CD4-positive, alpha-beta T cell treated with Interleukin-17A for 1 hour (primary cell): Measurements from ENCODE around the gene ACADVL.

Experiments used
- DNase-seq: peaks from one replicate; pipeline ENCODE4 v3.0.0-alpha.2; 2020

The ACADVL gene

DNA sequence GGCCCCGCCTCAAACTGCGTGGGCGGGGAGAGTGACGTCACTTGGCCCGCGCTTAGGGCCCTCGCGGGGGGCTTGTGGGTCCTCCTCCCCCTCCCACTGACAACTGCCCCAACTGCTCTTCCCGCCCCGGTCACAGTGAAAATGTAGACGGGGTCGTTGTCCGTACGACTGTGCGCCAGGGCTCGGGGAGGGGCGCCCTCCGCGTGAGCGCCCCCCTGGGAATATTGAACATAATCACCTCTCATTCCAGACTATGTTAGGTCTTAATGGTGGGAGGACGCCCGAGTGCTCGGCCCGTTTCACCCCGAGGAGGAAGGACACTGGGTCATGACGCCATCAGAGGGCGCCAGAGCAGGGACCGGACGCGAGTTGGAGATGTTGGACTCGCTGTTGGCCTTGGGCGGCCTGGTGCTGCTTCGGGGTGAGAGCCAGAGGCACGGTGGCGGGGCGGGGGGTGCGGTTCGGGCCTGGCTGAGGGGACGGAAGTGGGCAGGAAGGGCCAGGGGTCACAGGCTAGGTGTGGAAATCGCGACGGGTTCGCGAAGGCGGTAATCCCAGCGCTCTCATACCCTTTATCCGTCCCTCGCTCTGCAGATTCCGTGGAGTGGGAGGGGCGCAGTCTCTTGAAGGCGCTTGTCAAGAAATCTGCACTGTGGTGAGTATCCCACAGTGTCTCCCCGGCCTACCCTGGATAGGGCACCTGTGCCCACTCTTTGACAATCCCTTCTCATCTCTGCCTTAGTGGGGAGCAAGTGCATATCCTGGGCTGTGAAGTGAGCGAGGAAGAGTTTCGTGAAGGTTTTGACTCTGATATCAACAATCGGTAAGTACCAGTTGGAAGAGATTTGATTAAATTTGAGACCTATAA is 32.7 kb downstream of the ACADVL start, which contains the start of gene ELP5:
Gene ELP5, plus strand, starts transcription at position 40 of the 868 bp plus-strand sequence. Its CDS starts 336 bp downstream, at position 376.
- peak; percentile 91 for DNase-seq

DNA sequence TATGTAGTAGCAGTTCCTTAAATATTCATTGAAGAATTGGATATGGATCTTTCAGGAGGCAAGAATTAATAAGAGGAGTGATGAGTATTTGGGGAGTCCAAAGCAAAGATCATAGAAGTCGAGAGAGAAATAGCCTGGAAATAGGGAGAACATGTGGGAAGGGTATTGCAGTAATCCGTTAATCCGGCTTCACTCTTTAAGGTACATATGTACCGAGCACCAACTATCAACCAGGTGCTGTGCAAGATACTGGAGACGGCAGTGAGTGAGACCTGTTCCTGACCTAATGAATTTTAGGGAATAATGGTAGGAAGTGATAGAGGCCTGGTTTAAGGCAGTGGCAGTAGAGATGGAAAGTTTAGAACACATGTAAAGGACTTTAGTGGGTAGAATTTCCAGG is 33.3 kb downstream of the ACADVL start:
- DNase-seq = no peak

DNA sequence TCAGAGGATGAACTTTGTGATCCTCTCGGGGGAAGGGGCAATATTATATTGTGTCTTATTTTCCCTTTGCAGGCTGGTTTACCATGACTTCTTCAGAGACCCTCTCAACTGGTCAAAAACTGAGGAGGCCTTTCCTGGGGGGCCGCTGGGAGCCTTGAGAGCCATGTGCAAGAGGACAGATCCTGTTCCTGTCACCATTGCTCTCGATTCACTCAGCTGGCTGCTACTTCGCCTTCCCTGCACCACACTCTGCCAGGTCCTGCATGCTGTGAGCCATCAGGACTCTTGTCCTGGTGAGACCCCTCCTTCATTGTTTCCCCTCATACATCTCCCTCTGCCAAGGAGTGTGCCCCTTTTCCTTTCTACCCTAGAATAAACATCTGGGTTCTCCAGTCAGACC is 34.8 kb downstream of the ACADVL start:
- no peak for DNase-seq

DNA sequence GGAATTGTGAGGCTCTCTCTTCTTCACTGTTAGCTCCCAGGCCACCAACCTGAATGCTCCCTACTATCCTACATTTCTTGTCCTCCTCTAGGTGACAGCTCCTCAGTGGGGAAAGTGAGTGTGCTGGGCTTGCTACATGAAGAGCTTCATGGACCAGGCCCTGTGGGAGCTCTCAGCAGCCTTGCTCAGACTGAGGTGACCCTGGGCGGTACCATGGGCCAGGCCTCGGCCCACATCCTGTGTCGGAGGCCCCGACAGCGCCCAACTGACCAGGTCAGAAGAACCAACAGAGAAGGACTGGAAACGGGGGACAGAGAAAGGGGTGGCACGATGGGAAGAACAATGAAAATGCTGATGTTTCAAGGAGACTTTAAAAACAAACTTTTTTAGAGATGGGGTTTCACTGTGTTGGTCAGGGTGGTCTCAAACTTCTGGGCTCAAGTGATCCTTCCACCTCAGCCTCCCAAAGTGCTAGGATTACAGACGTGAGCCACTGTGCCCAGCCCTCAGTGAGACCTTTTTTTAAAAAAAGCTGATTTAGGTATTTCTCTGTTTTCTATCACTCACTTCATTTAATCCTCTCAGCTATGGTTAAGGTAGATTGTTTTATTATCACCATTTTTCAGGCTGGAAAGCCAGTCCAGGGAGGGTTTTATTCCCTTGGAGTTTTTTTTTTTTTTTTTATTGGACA is 37.2 kb downstream of the ACADVL start:
- DNase-seq = no peak

DNA sequence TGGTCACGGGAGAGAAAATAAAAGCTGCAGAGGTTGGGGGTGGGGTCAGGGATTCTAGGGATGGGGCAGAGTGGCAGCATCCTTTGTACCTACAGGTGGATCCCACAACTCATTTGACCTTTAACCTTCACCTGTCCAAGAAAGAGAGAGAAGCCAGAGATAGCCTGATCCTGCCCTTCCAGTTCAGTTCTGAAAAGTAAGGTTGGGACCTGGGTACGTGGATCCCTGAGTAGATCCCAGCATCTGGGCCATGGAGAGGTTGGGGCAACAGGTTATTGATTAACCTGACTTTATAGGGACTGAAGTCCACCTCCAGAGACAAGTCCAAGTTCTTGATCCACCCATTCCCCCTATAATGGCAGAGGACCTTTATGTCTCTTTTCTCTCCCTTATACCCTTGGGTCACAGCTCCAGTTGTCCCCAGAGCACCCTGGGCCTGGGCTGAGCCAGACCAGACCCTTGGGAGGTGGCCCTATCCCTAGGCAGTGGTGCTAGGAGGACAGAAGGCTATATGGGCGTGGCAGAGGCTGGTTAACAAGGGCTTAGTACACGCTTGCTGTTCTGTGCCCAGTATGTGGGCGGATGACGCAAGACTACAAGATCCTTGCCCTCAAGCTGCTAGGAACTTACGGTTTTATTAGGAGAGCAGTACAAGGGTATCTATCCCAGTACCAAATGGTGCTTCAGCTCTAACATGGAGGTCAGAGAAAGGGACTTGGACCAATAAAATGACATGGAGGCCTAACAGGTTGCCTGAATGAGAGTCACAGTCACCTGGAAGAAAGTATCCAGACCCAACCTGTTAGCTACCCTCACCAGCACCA is 39.2 kb downstream of the ACADVL start:
- no peak for DNase-seq

DNA sequence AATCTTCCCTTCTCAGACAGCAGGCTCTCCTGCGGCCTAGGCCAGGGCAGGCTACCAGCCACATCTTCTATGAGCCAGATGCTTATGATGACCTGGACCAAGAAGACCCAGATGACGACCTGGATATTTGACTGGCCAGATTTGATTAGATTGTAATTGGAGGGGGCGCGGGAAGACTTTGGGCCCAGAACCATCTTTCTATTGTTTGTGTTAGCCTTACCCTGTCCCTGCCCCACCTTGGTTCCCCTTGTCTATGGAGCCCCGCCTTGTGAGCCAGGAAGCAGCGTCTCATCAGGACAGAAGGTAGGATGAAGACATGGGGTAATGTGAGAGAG is 39.8 kb downstream of the ACADVL start:
- DNase-seq = no peak

DNA sequence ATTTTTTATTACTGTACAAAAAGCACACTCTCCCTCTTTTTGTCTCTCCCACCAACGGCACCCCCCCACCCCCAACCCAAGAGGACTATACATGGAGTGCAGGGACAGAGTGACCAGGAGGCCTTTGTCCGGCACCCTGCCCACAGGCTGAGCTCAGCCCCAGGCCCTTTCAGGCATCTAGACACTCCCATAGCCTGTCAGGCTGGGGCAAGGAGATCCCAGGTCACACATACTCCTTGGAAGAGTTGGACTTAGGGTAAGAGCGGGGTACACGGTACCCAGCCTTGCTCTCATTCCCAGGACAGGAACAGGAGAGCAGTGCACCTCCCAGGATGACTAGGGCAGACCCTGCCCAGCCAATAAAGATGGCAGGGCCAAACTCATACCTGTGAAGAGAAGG is 40.4 kb downstream of the ACADVL start:
- no peak for DNase-seq

DNA sequence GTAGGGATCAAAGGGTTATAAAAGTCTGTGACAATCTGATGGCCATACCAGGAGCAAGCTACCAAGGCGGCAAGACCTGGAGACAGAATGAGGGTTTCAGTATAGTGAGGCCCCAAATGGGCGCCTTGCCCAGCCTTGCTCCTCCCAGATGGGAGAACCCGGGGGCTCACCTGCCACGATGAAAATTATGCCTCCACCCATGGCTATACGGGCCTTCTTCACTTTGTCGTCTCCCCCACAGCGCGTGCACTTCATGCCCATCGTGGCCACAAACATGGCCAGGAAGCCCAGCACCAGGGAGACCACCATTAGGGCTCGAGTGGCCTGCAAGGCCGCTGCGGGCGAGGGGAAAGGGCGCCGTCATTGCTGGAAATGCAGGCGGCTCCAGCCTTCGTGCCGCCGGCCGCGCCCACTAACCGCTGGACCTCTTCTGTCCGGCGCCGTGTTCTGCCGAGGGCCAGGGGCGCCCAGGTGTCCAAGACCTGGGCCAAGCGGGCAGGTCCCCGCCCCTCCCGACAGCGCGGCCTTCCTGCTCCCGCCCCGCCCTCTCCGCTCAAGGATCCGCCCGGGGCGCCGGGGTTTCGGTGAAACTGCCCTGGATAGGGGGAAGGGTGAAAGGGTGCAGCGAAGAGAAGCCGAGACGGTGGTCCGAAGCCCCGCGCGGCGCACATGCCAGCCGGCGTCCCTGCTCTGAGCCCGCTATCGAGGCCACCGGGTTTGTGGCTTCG is 41.1 kb downstream of the ACADVL start:
- peak; percentile 39 for DNase-seq

DNA sequence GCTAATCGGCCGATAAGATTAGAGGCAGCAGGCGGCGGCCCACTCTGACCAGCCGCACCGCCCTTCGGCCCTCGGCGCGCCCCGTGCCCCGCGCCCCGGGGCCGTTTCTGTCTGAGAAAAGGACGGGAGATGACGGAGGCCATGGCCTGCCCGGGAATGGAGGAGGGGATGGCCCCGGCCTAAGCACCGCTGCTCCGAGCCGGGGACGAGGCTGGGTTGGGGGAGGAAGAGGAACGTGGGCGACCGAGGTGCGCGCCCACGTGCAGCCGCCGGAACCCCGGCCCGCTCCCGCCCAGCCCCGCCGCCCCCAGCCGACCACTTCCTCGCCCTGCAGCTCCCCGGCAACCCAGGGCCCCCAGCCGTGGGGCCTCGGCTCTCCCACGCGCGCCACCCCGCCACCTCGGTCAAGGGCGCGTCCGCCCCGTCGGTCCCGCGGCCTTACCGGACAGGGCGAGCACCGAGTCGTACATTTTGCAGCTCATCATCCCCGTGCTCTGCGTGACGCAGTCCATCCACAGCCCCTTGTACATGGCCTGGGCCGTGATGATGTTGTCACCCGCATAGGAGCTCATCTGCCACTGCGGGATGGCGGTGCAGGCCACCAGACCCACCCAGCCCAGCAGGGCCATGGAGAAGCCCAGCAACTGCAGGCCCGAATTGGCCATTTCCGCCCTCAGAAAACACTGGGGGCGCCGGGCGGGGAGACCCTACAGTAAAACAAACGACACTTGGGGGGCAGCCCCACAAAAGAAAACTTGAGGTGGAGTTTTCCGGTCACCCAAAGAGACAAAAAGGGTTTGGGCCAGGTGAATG is 41.8 kb downstream of the ACADVL start:
- peak; percentile 33 for DNase-seq

DNA sequence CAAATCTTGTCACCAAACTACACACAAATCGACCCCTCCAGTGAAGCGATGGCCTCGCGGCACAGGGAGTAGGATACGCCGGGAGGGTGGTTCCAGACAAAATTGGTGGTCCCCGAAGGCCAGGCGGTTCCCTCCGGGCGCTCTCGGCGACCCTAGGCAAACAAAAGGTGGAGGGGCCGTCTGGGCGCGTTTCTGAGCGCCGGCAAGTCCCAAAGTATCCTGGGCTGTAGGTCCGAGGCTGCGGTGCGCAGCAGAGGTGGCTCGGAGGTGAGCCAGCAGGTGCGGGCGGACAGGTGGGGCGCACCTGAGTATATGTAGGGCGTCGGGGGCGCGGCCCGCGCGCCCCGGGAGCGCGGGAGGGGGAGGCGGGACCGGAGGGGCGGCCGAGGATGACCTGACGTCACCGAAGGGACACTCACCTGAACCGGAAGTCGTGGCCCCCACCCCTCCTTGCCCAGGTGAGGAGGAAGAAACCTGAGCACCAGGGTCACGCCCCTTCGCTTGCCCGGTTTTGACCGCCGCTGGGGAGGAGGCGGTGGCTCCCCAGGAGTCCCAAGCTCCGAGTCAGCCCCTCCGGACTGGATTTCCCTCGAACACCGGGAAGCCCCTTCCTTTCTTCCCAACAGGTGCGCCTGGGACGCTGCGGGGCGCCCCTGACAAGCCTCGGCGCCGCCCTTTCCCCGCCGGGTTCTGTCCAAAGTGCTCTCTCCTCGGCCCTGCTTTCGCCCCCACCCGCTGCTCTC is 42.6 kb downstream of the ACADVL start, which contains the start of gene CLDN7:
Gene CLDN7, minus strand, starts transcription at position 287 of the 743 bp plus-strand sequence. CDS start 435 bp downstream, outside the sequence.
- no peak for DNase-seq

DNA sequence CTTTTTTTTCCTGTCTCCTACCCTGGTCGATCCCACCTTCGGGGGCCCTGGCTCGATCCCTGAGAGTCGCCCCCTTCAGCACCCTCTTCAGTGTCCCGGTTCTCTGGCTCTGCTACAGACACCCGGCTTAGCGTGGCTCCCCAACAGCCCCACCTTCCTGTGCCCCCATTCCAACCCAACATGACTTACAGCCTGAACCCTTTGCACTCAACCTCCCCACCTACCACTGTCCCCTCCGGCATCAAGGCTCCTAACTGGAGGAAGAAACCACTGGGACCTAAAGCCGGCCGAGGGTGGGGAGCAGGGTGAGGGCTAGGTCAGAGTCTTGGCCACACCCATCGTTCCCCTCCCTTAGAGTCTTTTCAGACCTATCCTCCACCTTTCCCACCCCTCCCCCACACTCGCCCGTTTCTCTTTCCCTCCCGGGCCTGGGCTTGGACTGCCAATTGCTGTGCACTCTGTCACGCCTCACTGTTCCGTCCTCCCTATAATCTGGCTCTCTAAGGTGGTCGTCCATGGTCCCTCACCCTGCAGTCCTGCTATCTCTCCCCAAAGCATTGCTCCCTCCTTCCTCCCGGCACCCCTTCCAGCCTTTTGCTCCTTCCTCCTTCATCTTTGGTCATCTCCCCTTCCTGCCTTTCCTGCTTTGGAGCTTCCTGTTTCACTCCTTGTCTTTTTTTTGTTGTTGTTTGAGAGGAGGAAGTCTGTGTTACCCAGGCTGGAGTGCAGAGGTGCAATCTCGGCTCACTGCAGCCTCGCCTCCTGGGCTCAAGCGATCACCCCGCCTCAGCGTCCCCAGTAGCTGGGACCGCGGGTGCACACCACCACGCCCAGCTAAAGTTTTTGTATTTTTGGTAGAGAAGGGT is 43.4 kb downstream of the ACADVL start:
- no peak for DNase-seq

DNA sequence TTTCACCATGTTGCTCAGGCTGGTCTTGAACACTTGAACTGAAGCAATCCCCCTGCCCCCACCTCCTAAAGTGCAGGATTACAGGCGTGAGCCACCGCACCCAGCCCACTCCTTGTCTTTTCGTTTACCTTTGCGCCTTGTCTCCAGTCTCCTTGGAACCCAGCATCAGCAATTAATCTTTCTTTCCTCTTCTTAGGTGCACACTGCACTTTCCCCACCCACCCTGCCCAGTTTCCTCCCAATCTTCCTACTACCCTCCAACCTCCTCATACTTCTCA is 44.0 kb downstream of the ACADVL start:
- no peak for DNase-seq

DNA sequence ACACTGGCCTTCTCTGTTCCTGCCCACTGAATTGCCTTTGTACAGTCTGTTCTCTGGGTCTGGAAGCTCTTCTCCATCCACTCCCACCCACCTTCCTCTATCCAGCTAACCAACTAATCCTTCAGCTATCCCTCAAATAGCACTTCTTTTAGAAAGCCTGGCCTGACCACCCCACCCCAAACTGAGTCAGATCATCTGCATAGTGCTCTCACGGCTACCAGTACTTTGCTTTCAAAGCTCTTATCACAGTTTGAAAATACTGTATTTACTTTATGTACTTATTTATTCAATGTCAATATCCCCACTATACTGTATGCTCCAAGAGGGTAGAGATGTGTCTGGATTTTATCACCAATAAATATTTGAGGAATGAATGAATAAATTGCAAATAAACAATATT is 47.0 kb downstream of the ACADVL start:
- no peak for DNase-seq
